ENCODE measurements around the gene NFATC2IP.

The NFATC2IP gene

GRCh38 chr16:28950648-28951409, at the start of gene NFATC2IP:
TSS of gene NFATC2IP (plus strand) at chr16:28950937. CDS start at chr16:28951012, 75 bp downstream.
- in situ Hi-C loops (cut with HindIII; ENCODE audit: low pct_ligation_motif_present, low pct_unique_long_range_greater_than_20kb, low sequenced_read_pairs), result no loop called here
- DNase-seq, result peak; percentile 100

GRCh38 chr16:28901862-28902261, 48.9 kb upstream of the NFATC2IP start:
- in situ Hi-C loops (cut with HindIII; ENCODE audit: low pct_ligation_motif_present, low pct_unique_long_range_greater_than_20kb, low sequenced_read_pairs), result no loop called here
- no peak for DNase-seq

- in situ Hi-C loops (cut with HindIII; ENCODE audit: low pct_ligation_motif_present, low pct_unique_long_range_greater_than_20kb, low sequenced_read_pairs), result no loop called here
Observed at GRCh38 chr16:28902909-28903308, 47.8 kb upstream of the NFATC2IP start.

GRCh38 chr16:28903344-28904042, 47.2 kb upstream of the NFATC2IP start:
- in situ Hi-C loops (cut with HindIII; ENCODE audit: low pct_ligation_motif_present, low pct_unique_long_range_greater_than_20kb, low sequenced_read_pairs), result no loop called here

More at GRCh38 chr16:28902909-28903308, 47.8 kb upstream of the NFATC2IP start:
- DNase-seq, result no peak

GRCh38 chr16:28904363-28904762, 46.4 kb upstream of the NFATC2IP start:
- DNase-seq, result no peak
- in situ Hi-C loops (cut with HindIII; ENCODE audit: low pct_ligation_motif_present, low pct_unique_long_range_greater_than_20kb, low sequenced_read_pairs), result no loop called here

More at GRCh38 chr16:28903344-28904042, 47.2 kb upstream of the NFATC2IP start:
- DNase-seq, result no peak

- no peak for DNase-seq
- in situ Hi-C loops (cut with HindIII; ENCODE audit: low pct_ligation_motif_present, low pct_unique_long_range_greater_than_20kb, low sequenced_read_pairs), result no loop called here
Observed at GRCh38 chr16:28904828-28905227, 45.9 kb upstream of the NFATC2IP start.

GRCh38 chr16:28905229-28905754, 45.4 kb upstream of the NFATC2IP start:
- DNase-seq, result no peak
- in situ Hi-C loops (cut with HindIII; ENCODE audit: low pct_ligation_motif_present, low pct_unique_long_range_greater_than_20kb, low sequenced_read_pairs), result no loop called here

GRCh38 chr16:28905800-28906372, 44.9 kb upstream of the NFATC2IP start:
- in situ Hi-C loops (cut with HindIII; ENCODE audit: low pct_ligation_motif_present, low pct_unique_long_range_greater_than_20kb, low sequenced_read_pairs), result no loop called here
- DNase-seq, result no peak

GRCh38 chr16:28910086-28911031, 40.4 kb upstream of the NFATC2IP start:
- in situ Hi-C loops (cut with HindIII; ENCODE audit: low pct_ligation_motif_present, low pct_unique_long_range_greater_than_20kb, low sequenced_read_pairs), result no loop called here
- DNase-seq, result no peak

- in situ Hi-C loops (cut with HindIII; ENCODE audit: low pct_ligation_motif_present, low pct_unique_long_range_greater_than_20kb, low sequenced_read_pairs), result no loop called here
- no peak for DNase-seq
Observed at GRCh38 chr16:28912558-28912957, 38.2 kb upstream of the NFATC2IP start.

- in situ Hi-C loops (cut with HindIII; ENCODE audit: low pct_ligation_motif_present, low pct_unique_long_range_greater_than_20kb, low sequenced_read_pairs), result no loop called here
- no peak for DNase-seq
Observed at GRCh38 chr16:28913946-28914724, 36.6 kb upstream of the NFATC2IP start.

- no peak for DNase-seq
Observed at GRCh38 chr16:28915181-28915580, 35.6 kb upstream of the NFATC2IP start.

GRCh38 chr16:28917095-28917494, 33.6 kb upstream of the NFATC2IP start:
- in situ Hi-C loops (cut with HindIII; ENCODE audit: low pct_ligation_motif_present, low pct_unique_long_range_greater_than_20kb, low sequenced_read_pairs), result no loop called here
- DNase-seq, result no peak

More at GRCh38 chr16:28915181-28915580, 35.6 kb upstream of the NFATC2IP start:
- in situ Hi-C loops (cut with HindIII; ENCODE audit: low pct_ligation_motif_present, low pct_unique_long_range_greater_than_20kb, low sequenced_read_pairs), result no loop called here

GRCh38 chr16:28918698-28919097, 32.0 kb upstream of the NFATC2IP start:
- in situ Hi-C loops (cut with HindIII; ENCODE audit: low pct_ligation_motif_present, low pct_unique_long_range_greater_than_20kb, low sequenced_read_pairs), result no loop called here
- DNase-seq, result no peak

- DNase-seq, result no peak
- in situ Hi-C loops (cut with HindIII; ENCODE audit: low pct_ligation_motif_present, low pct_unique_long_range_greater_than_20kb, low sequenced_read_pairs), result no loop called here
Observed at GRCh38 chr16:28923231-28923587, 27.5 kb upstream of the NFATC2IP start.

GRCh38 chr16:28923652-28924398, 26.9 kb upstream of the NFATC2IP start:
- in situ Hi-C loops (cut with HindIII; ENCODE audit: low pct_ligation_motif_present, low pct_unique_long_range_greater_than_20kb, low sequenced_read_pairs), result no loop called here
- DNase-seq, result no peak

- no peak for DNase-seq
- in situ Hi-C loops (cut with HindIII; ENCODE audit: low pct_ligation_motif_present, low pct_unique_long_range_greater_than_20kb, low sequenced_read_pairs), result no loop called here
Observed at GRCh38 chr16:28924399-28924761, 26.4 kb upstream of the NFATC2IP start.

Data from ACHN (cell line).